Ascending aorta (tissue), 2 donors: ENCODE measurements around the gene RAVER2. TPM values are rescaled to one million over a fixed set of nuclear protein-coding genes. Genes with fewer than 3 reads are reported as not detected.

ENCODE experiments used
- DNase-seq, 2 donors: peaks; one replicate each; pipeline ENCODE4 v3.0.0-alpha.2; 2019; ENCODE audit warnings: low spot score in 2 of 2
- H3K27ac ChIP-seq, 2 donors: fragments of 200-600 bp; sonication (generic); one replicate each; pipeline ENCODE4 v1.5.1; 2016 to 2017; ENCODE audit warnings: mild to moderate bottlenecking in 1 of 2
- H3K27me3 ChIP-seq: fragments of 200-600 bp; sonication (generic); one replicate; pipeline ENCODE4 v1.5.1; 2017
- H3K36me3 ChIP-seq, 2 donors: fragments of 200-600 bp; sonication (generic); one replicate each; pipeline ENCODE4 v1.5.1; 2016
- H3K4me1 ChIP-seq, 2 donors: fragments of 200-600 bp; sonication (generic); one replicate each; pipeline ENCODE4 v1.5.1; 2016 to 2017; ENCODE audit warnings: mild to moderate bottlenecking in 1 of 2
- H3K4me3 ChIP-seq, 2 donors: fragments of 200-600 bp; sonication (generic); one replicate each; pipeline ENCODE4 v1.5.1; 2016 to 2017; ENCODE audit warnings: mild to moderate bottlenecking in 1 of 2
- H3K9me3 ChIP-seq, 2 donors: fragments of 200-600 bp; sonication (generic); one replicate each; pipeline ENCODE4 v1.5.1; 2016
- CTCF ChIP-seq, 3 experiments: fragments of 200-600 bp in 2 of 3; fragments of 450-650 bp in 1 of 3; sonication (generic) in 2 of 3; IDR thresholded peaks; one replicate each; pipeline ENCODE4 v1.5.1; 2016 to 2019; ENCODE audit warnings: antibody characterized with exemption in 3 of 3, mild to moderate bottlenecking in 1 of 3, moderate library complexity in 1 of 3
- intact Hi-C: fragments of 100-400 bp; cut with DNase I; formaldehyde crosslinking; loops from one replicate; pipeline ENCODE4 v1.15.1; 2023
- total RNA-seq: library from RNA; depleted of rRNA; stranded (reverse); fragments of >200 nt; gene quantifications from one replicate; pipeline ENCODE4 v1.1.0, GENCODE V29; 2016

RAVER2 gene
- total RNA-seq, 1 donor from 2014 or later, result 17.7 TPM

GRCh38 chr1:64841330-64842065 is 96.6 kb downstream of the RAVER2 start:
- no peak overlapping the region for H3K27ac ChIP-seq

GRCh38 chr1:64842224-64842623 is 97.3 kb downstream of the RAVER2 start:
- DNase-seq, result no peak
- H3K36me3 ChIP-seq, result peaks cover 65 to 72% of the 10 kb centered on the region in 2 donors
- H3K27ac ChIP-seq, result no peak overlapping the region
- no peaks in the 10 kb centered on the region for H3K9me3 ChIP-seq
- no peak for TF ChIP-seq CTCF (IDR thresholded peaks at IDR 0.05)
- H3K27me3 ChIP-seq, result no peaks in the 10 kb centered on the region
- peaks cover 0 to 7% of the 10 kb centered on the region in 2 donors for H3K4me1 ChIP-seq
- no peak overlapping the region for H3K4me3 ChIP-seq
- intact Hi-C loops, result no loop called here

More at GRCh38 chr1:64841330-64842065, 96.6 kb downstream of the RAVER2 start:
- DNase-seq, result no peak
- H3K9me3 ChIP-seq, result no peaks in the 10 kb centered on the region
- no peak overlapping the region for H3K4me3 ChIP-seq
- intact Hi-C loops, result no loop called here
- H3K4me1 ChIP-seq, result peaks cover 0 to 7% of the 10 kb centered on the region in 2 donors
- TF ChIP-seq CTCF (IDR thresholded peaks at IDR 0.05), result no peak
- H3K36me3 ChIP-seq, result peaks cover 66 to 72% of the 10 kb centered on the region in 2 donors
- no peaks in the 10 kb centered on the region for H3K27me3 ChIP-seq

GRCh38 chr1:64843675-64844074 is 98.8 kb downstream of the RAVER2 start:
- H3K9me3 ChIP-seq, result no peaks in the 10 kb centered on the region
- TF ChIP-seq CTCF (IDR thresholded peaks at IDR 0.05), result no peak

GRCh38 chr1:64844175-64844574 is 99.3 kb downstream of the RAVER2 start:
- Histone ChIP-seq H3K4me3 (no peak overlapping the region), H3K9me3 (no peaks in the 10 kb centered on the region), H3K36me3 (peaks cover 48 to 73% of the 10 kb centered on the region in 2 donors), H3K4me1 (peaks cover 0 to 7% of the 10 kb centered on the region in 2 donors), H3K27ac (no peak overlapping the region), H3K27me3 (no peaks in the 10 kb centered on the region)
- TF ChIP-seq CTCF (IDR thresholded peaks at IDR 0.05), result no peak
- no peak for DNase-seq
- intact Hi-C loops, result no loop called here

More at GRCh38 chr1:64843675-64844074, 98.8 kb downstream of the RAVER2 start:
- Histone ChIP-seq H3K27ac (no peak overlapping the region), H3K27me3 (no peaks in the 10 kb centered on the region), H3K4me3 (no peak overlapping the region), H3K4me1 (peaks cover 0 to 7% of the 10 kb centered on the region in 2 donors), H3K36me3 (peaks cover 51 to 71% of the 10 kb centered on the region in 2 donors)
- DNase-seq, result no peak
- intact Hi-C loops, result no loop called here

- DNase-seq, result no peak
- Histone ChIP-seq H3K4me3 (no peak overlapping the region), H3K36me3 (peaks cover 47 to 73% of the 10 kb centered on the region in 2 donors), H3K27me3 (no peaks in the 10 kb centered on the region), H3K27ac (no peak overlapping the region), H3K4me1 (peaks cover 0 to 7% of the 10 kb centered on the region in 2 donors), H3K9me3 (no peaks in the 10 kb centered on the region)
- no peak for TF ChIP-seq CTCF (IDR thresholded peaks at IDR 0.05)
- intact Hi-C loops, result no loop called here
These were observed 99.7 kb downstream of the RAVER2 start for GRCh38 chr1:64844609-64845008.
